Vagina (tissue), 2 donors: ENCODE results near the gene AMOTL2.

Experiments used
- CTCF ChIP-seq, 3 experiments: fragments of 450-650 bp in 2 of 3; fragments of 200-600 bp in 1 of 3; sonication (generic) in 1 of 3; IDR thresholded peaks; one replicate each; pipeline ENCODE4 v1.5.1; 2017 to 2019; ENCODE audit warnings: antibody characterized with exemption in 3 of 3, mild to moderate bottlenecking in 2 of 3, moderate library complexity in 2 of 3
- POLR2A ChIP-seq, 2 donors: fragments of 450-650 bp; IDR thresholded peaks; one replicate each; pipeline ENCODE4 v1.6.1; 2017; ENCODE audit warnings: antibody characterized with exemption in 2 of 2, mild to moderate bottlenecking in 2 of 2, moderate library complexity in 2 of 2
- POLR2AphosphoS5 ChIP-seq, 2 donors: sonication (generic); formaldehyde crosslinking; IDR thresholded peaks; one replicate each; pipeline ENCODE4 v1.9.0; 2017; ENCODE audit warnings: antibody characterized with exemption in 2 of 2, mild to moderate bottlenecking in 2 of 2, low read depth in 1 of 2; ENCODE audit not compliant: insufficient read depth in 1 of 2

GRCh38 chr3:134323966-134324962, 50.0 kb downstream of the AMOTL2 start:
- TF ChIP-seq CTCF (IDR thresholded peaks at IDR 0.05) (no peak), POLR2A (IDR thresholded peaks at IDR 0.05) (no peak), POLR2AphosphoS5 (IDR thresholded peaks at IDR 0.05; ENCODE audit: insufficient read depth in 1 of 2, low read depth in 1 of 2) (no peak)
